Fibroblast of lung (primary cell): ENCODE data around the gene MUS81. TPM values are rescaled to one million over a fixed set of nuclear protein-coding genes. Genes with fewer than 3 reads are reported as not detected.

Experiments
- DNase-seq, 2 donors: peaks; one replicate each; pipeline versions ENCODE4 v3.0.0 to v3.0.0-alpha.2; 2010; ENCODE audit warnings: low read depth in 2 of 2
- H2AFZ ChIP-seq: 2 replicates; pipeline ENCODE4 v1.5.1; 2012; ENCODE audit warnings: low read length, control low read depth, inconsistent platforms
- H3K27ac ChIP-seq: 2 replicates; pipeline ENCODE4 v1.5.1; 2011; ENCODE audit warnings: low read length, control low read depth; ENCODE audit not compliant: insufficient read depth
- H3K27me3 ChIP-seq: 2 replicates; pipeline ENCODE4 v1.5.1; 2011; ENCODE audit warnings: mild to moderate bottlenecking, low read length; ENCODE audit not compliant: control insufficient read depth, insufficient read depth
- H3K36me3 ChIP-seq: 2 replicates; pipeline ENCODE4 v1.5.1; 2011; ENCODE audit warnings: low read length; ENCODE audit not compliant: control insufficient read depth, insufficient read depth
- H3K4me1 ChIP-seq: 2 replicates; pipeline ENCODE4 v1.5.1; 2011; ENCODE audit warnings: low read length; ENCODE audit not compliant: control insufficient read depth, insufficient read depth; ENCODE audit errors: extremely low read depth
- H3K4me2 ChIP-seq: 2 replicates; pipeline ENCODE4 v1.5.1; 2011; ENCODE audit warnings: low read length, control low read depth; ENCODE audit not compliant: insufficient read depth; ENCODE audit errors: extremely low read depth
- H3K4me3 ChIP-seq, 4 experiments: fragments of 200-600 bp in 1 of 4; sonication (generic) in 1 of 4; replicated peaks in 1 of 4; 2 replicates each; pipeline ENCODE4 v1.5.1; 2011 to 2016; ENCODE audit warnings: low read length in 4 of 4, low read depth in 3 of 4, mild to moderate bottlenecking in 3 of 4, control low read depth in 2 of 4, inconsistent platforms in 1 of 4, mixed read lengths in 1 of 4; ENCODE audit not compliant: insufficient read depth in 1 of 4; ENCODE audit errors: control extremely low read depth in 1 of 4
- H3K79me2 ChIP-seq: 2 replicates; pipeline ENCODE4 v1.5.1; 2012; ENCODE audit warnings: mild to moderate bottlenecking, low read length, inconsistent platforms; ENCODE audit not compliant: control insufficient read depth, insufficient read depth
- H3K9ac ChIP-seq: 2 replicates; pipeline ENCODE4 v1.5.1; 2011; ENCODE audit warnings: mild to moderate bottlenecking, low read length, control low read depth; ENCODE audit not compliant: insufficient read depth
- H3K9me3 ChIP-seq: 2 replicates; pipeline ENCODE4 v1.5.1; 2012; ENCODE audit warnings: low read depth, low read length; ENCODE audit not compliant: control insufficient read depth, insufficient read depth
- H4K20me1 ChIP-seq: 2 replicates; pipeline ENCODE4 v1.5.1; 2011; ENCODE audit warnings: low read length; ENCODE audit not compliant: control insufficient read depth, insufficient read depth; ENCODE audit errors: extremely low read depth
- CTCF ChIP-seq, 2 donors: IDR thresholded peaks in 1 of 2; conservative IDR thresholded peaks in 1 of 2; 1 replicate in 1 of 2; 2 replicates in 1 of 2; pipeline ENCODE4 v1.5.1; 2011 to 2012; ENCODE audit warnings: low read length in 2 of 2, control low read depth in 1 of 2, inconsistent platforms in 1 of 2, low read depth in 1 of 2, mild to moderate bottlenecking in 1 of 2
- EZH2 ChIP-seq: IDR thresholded peaks from 2 replicates; pipeline ENCODE4 v1.5.1; 2012; ENCODE audit warnings: low read length, control low read depth, mild to moderate bottlenecking; ENCODE audit errors: missing control alignments
- polyA plus RNA-seq, 2 donors: library from polyadenylated mRNA; depleted of rRNA in 1 of 2; stranded (reverse) in 1 of 2; unstranded in 1 of 2; fragments of >200 nt; gene quantifications; 2 replicates each; pipeline ENCODE4 v1.2.1, GENCODE V29; 2011 to 2012; ENCODE audit warnings: missing spikeins in 1 of 2
- total RNA-seq: library from RNA; depleted of rRNA; stranded (reverse); fragments of >200 nt; gene quantifications from 2 replicates; pipeline ENCODE4 v1.2.1, GENCODE V29; 2014

MUS81 gene
- total and polyA plus RNA-seq, 2 donors (not counting 1 experiment from before 2014, with no cell fraction given), result 23.6 to 56.8 TPM

- peak overlapping the region; percentile 73 for H3K4me2 ChIP-seq
Measured at GRCh38 chr11:65859812-65860277, 388 bp upstream of the MUS81 start.

GRCh38 chr11:65861165-65861505, 902 bp downstream of the MUS81 start:
- no peak for TF ChIP-seq CTCF (conservative IDR thresholded peaks at IDR 0.05 in 1 of 2, IDR thresholded peaks at IDR 0.05 in 1 of 2; ENCODE audit: low read depth in 1 of 2, low read length in 2 of 2)
- TF ChIP-seq EZH2, result no peak
- H3K27me3 ChIP-seq, result no peaks in the 10 kb centered on the region
- no peak overlapping the region for H2AFZ ChIP-seq
- peaks cover 19% of the 10 kb centered on the region for H3K4me1 ChIP-seq
- peak overlapping the region; percentile 73 for H3K4me2 ChIP-seq
- peak overlapping the region; percentile 94 for H3K9ac ChIP-seq
- peak overlapping the region; percentile 98 for H3K27ac ChIP-seq
- peaks cover 51% of the 10 kb centered on the region for H3K79me2 ChIP-seq
- peaks cover 39% of the 10 kb centered on the region for H3K36me3 ChIP-seq
- H3K4me3 ChIP-seq, result peak overlapping the region; percentile 90 to 99 (median 96)
- peaks cover 4% of the 10 kb centered on the region for H4K20me1 ChIP-seq
- H3K9me3 ChIP-seq, result no peaks in the 10 kb centered on the region
- DNase-seq, result peak in 1 of 2 donors; percentile 12

More at GRCh38 chr11:65859812-65860277, 388 bp upstream of the MUS81 start:
- peaks cover 6% of the 10 kb centered on the region for H4K20me1 ChIP-seq
- peaks cover 28% of the 10 kb centered on the region for H3K4me1 ChIP-seq
- peak overlapping the region; percentile 94 for H3K9ac ChIP-seq
- no peak for DNase-seq
- H3K4me3 ChIP-seq, result peak overlapping the region; percentile 90 to 99 (median 96)
- peaks cover 63% of the 10 kb centered on the region for H3K79me2 ChIP-seq
- no peaks in the 10 kb centered on the region for H3K9me3 ChIP-seq
- no peak overlapping the region for H2AFZ ChIP-seq
- TF ChIP-seq CTCF (conservative IDR thresholded peaks at IDR 0.05 in 1 of 2, IDR thresholded peaks at IDR 0.05 in 1 of 2; ENCODE audit: low read depth in 1 of 2, low read length in 2 of 2) (no peak), EZH2 (no peak)
- no peaks in the 10 kb centered on the region for H3K27me3 ChIP-seq
- peak overlapping the region; percentile 98 for H3K27ac ChIP-seq
- H3K36me3 ChIP-seq, result peaks cover 44% of the 10 kb centered on the region

- peaks cover 38% of the 10 kb centered on the region for H3K36me3 ChIP-seq
Measured at GRCh38 chr11:65861533-65862183, 1.4 kb downstream of the MUS81 start.

More at GRCh38 chr11:65861533-65862183, 1.4 kb downstream of the MUS81 start:
- no peaks in the 10 kb centered on the region for H4K20me1 ChIP-seq
- H3K27ac ChIP-seq, result peak overlapping the region; percentile 98
- H3K4me3 ChIP-seq, result peak overlapping the region; percentile 90 to 99 (median 96)
- peak overlapping the region; percentile 94 for H3K9ac ChIP-seq
- H3K4me2 ChIP-seq, result peak overlapping the region; percentile 73
- no peak overlapping the region for H2AFZ ChIP-seq
- H3K4me1 ChIP-seq, result peaks cover 15% of the 10 kb centered on the region
- no peaks in the 10 kb centered on the region for H3K27me3 ChIP-seq
- peaks cover 45% of the 10 kb centered on the region for H3K79me2 ChIP-seq
- DNase-seq, result no peak
- H3K9me3 ChIP-seq, result no peaks in the 10 kb centered on the region
- TF ChIP-seq EZH2 (no peak), CTCF (conservative IDR thresholded peaks at IDR 0.05 in 1 of 2, IDR thresholded peaks at IDR 0.05 in 1 of 2; ENCODE audit: low read depth in 1 of 2, low read length in 2 of 2) (no peak)
